Bronchial epithelial cell (primary cell): ENCODE results near the gene UTP20. TPM values are rescaled to one million over a fixed set of nuclear protein-coding genes. Genes with fewer than 3 reads are reported as not detected.
"Not testable (repeated sequence)": the region's sequence is repeated elsewhere in the genome, so short reads cannot be mapped to it uniquely, and the experiment has no call there.

Experiments used
- DNase-seq: peaks from one replicate; pipeline ENCODE4 v3.0.0-alpha.2; 2010; ENCODE audit warnings: low read depth
- FAIRE-seq: peaks from 2 replicates; lab custom pipeline; 2011; peaks lifted over from hg19 to GRCh38; lab: Jason Lieb, UNC
- H3K27me3 ChIP-seq: 2 replicates; pipeline ENCODE4 v1.5.1; 2011; ENCODE audit warnings: low read length; ENCODE audit not compliant: control insufficient read depth, insufficient read depth
- H3K36me3 ChIP-seq: 2 replicates; pipeline ENCODE4 v1.5.1; 2011; ENCODE audit warnings: low read length; ENCODE audit not compliant: control insufficient read depth, insufficient read depth
- H3K4me3 ChIP-seq: 2 replicates; pipeline ENCODE4 v1.5.1; 2011; ENCODE audit warnings: mild to moderate bottlenecking, low read depth, low read length, control low read depth
- CTCF ChIP-seq: IDR thresholded peaks from 2 replicates; pipeline ENCODE4 v1.5.1; 2011; ENCODE audit warnings: mild to moderate bottlenecking, moderate library complexity, low read length, control low read depth, inconsistent platforms; ENCODE audit not compliant: insufficient read depth, severe bottlenecking
- total RNA-seq: library from RNA; depleted of rRNA; stranded (reverse); fragments of >200 nt; gene quantifications from 2 replicates; pipeline ENCODE4 v1.2.1, GENCODE V29; 2014

Gene UTP20
- total RNA-seq, 1 donor from 2014 or later, result 9.2 TPM

- DNase-seq, result no peak
- H3K27me3 ChIP-seq, result no peaks in the 10 kb centered on the region
- FAIRE-seq, result no peak
- no peak for TF ChIP-seq CTCF
- H3K36me3 ChIP-seq, result peaks cover 5% of the 10 kb centered on the region
- no peak overlapping the region for H3K4me3 ChIP-seq
These were observed 95.7 kb downstream of the UTP20 start for GRCh38 chr12:101375573-101375972.

- Histone ChIP-seq H3K4me3 (no peak overlapping the region), H3K27me3 (no peaks in the 10 kb centered on the region), H3K36me3 (peaks cover 3% of the 10 kb centered on the region)
- no peak for FAIRE-seq
- no peak for DNase-seq
- TF ChIP-seq CTCF, result no peak
These were observed 99.2 kb downstream of the UTP20 start for GRCh38 chr12:101379149-101379548.

- not testable (repeated sequence) for H3K27me3 ChIP-seq, H3K36me3 ChIP-seq, H3K4me3 ChIP-seq, DNase-seq, FAIRE-seq
These were observed 111.3 kb downstream of the UTP20 start for GRCh38 chr12:101391181-101391580.

- no peak for TF ChIP-seq CTCF
These were observed 127.1 kb downstream of the UTP20 start for GRCh38 chr12:101407049-101407435.

GRCh38 chr12:101407436-101408345 lies 127.8 kb downstream of the UTP20 start, which contains the start of gene ARL1:
Gene ARL1, minus strand, starts transcription at chr12:101407772. Its CDS starts 127 bp downstream, at chr12:101407645.
- TF ChIP-seq CTCF, result no peak
- Histone ChIP-seq H3K4me3 (peak within 1 kb of the TSS; percentile 86), H3K27me3 (no peaks in the 10 kb centered on the region), H3K36me3 (no peaks in the 10 kb centered on the region)
- FAIRE-seq, result no peak
- DNase-seq, result peak; percentile 72

More at GRCh38 chr12:101407049-101407435, 127.1 kb downstream of the UTP20 start:
- DNase-seq (peak; percentile 42), FAIRE-seq (no peak)
- Histone ChIP-seq H3K36me3 (no peaks in the 10 kb centered on the region), H3K4me3 (peak overlapping the region; percentile 86), H3K27me3 (no peaks in the 10 kb centered on the region)

GRCh38 chr12:101410169-101410568 lies 130.3 kb downstream of the UTP20 start:
- DNase-seq, FAIRE-seq, H3K4me3 ChIP-seq, H3K36me3 ChIP-seq, H3K27me3 ChIP-seq: not testable (repeated sequence)
